NCI-H2107 treated with DMSO at 0.1 percent for 48 hours (cell line): ENCODE data around the gene NCL.
A peak's percentile ranks its signal among the peaks of the same experiment; 100 is the strongest.
"Not testable (repeated sequence)": the region's sequence is repeated elsewhere in the genome, so short reads cannot be mapped to it uniquely, and the experiment has no call there.

Experiments used
- DNase-seq: peaks from one replicate; lab custom pipeline; 2025; ENCODE audit not compliant: unreplicated experiment; lab: John Stamatoyannopoulos, UW

Gene NCL

DNA sequence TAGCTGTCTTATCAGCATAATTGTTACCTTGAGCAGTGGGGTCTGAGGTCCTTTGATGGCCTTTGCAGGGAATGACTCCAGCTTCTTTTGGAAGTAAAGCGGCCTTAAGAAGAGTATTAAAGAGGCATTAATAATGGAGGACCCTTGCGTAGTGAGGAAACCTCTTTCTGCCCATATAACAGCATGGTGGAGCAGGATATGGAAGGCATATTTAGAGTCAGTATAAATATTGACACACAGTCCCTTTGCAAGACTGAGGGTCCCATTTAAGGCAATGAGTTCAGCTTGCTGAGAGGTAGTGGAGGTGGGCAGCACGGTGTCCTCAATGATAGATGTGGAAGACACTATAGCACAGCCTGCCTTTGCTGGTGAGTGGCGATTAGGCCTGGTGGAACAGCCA is 32.7 kb downstream of the NCL start:
- DNase-seq = no peak

DNA sequence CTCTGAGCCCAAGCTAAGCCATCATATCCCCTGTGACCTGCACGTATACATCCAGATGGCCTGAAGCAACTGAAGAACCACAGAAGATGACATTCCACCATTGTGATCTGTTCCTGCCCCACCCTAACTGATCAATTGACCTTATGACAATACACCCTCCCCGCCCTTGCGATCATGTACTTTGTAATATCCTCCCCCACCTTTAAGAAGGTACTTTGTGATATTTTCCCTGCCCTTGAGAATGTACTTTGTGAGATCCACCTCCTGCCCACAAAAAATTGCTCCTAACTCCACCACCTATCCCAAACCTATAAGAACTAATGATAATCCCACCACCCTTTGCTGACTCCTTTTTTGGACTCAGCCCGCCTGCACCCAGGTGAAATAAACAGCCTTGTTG is 33.8 kb downstream of the NCL start:
- DNase-seq = not testable (repeated sequence)

DNA sequence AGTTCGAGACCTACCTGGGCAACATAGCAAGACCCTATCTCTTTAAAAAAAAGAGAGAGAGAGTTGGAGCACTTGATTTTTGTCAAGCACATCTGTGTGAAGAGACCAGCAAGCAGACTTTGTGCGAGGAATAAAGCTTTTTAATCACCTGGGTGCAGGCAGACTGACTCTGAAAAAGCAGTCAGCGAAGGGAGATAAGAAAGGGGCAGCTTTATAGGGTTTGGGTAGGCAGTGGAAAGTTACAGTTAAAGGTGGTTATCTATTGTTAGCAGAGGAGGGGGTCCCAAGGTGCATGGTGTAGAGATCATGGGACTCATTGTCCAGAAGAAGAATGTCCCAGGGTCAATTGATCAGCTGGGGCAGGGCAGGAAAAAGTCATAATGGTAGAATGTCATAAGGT is 34.4 kb downstream of the NCL start:
- DNase-seq = no peak

DNA sequence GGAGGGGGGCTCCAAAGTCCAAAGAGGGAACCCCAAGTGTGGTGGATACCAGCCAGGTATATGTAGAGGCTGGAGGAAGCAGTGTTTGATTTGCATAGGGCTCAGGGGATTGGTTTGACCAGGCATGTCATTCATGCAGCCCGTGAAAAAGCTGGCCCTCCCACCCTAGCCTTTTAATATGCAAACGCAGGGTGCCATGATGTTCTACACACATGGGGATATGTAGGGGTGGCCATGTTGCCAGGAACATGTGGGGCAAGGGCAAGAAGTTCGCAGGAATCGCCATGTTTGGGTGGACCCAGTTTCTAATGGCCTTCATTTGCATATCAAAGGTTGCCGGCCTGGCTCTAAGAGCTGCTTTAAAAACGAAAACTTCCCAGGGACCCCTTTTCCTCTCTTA is 35.1 kb downstream of the NCL start:
- DNase-seq = no peak

DNA sequence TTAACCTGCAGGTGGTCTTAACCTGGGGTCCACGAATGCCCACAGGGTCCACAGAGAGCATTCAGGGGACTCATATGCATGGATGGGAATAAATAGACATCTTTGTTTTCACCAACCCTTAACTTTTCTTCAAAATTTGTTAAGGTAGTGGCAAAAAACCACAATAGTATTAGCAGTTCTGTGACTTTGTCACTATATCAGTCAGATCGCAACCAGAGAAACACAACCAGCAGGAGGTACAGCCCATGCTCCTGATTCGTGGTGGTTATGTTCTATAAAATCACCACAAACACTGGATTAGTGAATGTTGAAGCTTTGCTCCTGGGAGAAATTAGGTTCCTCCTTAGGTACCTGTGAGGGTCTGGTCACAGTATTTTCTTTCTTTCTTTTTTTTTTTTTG is 37.2 kb downstream of the NCL start:
- DNase-seq = no peak

DNA sequence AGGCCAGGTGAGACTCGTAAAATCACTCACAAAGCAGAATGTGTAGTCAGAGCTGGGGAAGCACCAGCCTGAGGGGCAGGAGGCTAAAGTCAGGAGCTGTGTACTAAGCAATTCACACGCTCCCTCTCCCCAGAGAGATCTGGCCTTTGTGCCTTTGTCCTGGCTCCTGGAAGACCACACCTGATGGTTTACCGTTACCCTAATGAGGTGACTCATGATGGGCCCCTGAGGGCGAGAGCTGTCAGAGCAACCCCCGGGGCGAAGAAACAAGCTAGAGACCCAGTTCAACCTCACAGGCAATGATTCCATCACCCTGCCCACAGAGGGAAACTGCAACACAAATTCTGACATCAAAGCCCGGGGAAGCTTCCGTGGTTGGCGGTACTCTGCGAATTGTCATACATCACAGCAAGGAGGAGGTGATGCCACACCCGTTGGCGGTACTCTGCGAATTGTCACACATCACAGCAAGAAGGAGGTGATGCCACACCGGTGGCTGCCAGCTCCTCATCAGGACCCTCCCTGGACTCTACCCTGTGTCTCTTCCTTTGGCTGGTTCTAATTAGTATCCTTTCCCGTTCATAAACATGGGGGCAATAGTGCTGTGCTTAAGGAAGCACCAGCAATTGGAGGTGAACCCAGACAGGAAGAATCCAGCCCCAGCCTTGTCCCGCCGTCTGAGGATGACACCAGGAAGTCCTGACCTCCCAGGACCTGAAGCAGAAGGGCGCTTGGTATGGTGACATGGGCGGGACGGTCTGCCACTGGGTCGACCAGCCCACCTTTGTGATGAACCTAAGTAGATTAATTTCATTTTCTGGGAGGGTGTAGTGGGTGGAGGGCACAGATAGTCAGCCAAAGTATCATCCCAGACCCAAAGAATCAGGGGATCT is 38.2 kb downstream of the NCL start:
- DNase-seq = no peak

DNA sequence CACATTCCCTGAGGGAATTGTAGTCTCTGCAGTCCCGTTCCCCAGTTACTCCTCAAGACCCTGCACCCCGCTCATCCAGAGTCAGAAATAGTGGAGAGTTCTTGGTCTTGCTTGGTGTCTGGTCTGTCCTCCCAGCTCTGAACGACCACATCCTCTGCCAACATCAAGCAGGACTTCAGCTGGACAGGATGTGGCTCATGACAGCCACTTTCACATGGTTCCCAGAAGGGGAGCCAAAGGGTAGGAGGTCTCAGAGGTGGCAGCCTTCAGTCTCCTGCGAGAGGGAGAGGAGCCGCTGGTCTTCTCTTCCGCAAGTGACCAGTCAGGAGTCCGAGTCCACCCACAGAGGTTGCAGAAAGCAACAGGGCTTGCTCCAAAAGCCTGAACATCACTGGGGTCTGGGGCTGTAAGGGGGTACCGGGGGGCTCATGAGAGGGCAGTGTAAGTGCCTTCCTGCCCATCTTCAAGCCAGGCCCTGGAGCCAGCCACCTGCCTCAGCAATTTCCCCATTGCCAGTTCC is 38.9 kb downstream of the NCL start:
- DNase-seq = no peak

DNA sequence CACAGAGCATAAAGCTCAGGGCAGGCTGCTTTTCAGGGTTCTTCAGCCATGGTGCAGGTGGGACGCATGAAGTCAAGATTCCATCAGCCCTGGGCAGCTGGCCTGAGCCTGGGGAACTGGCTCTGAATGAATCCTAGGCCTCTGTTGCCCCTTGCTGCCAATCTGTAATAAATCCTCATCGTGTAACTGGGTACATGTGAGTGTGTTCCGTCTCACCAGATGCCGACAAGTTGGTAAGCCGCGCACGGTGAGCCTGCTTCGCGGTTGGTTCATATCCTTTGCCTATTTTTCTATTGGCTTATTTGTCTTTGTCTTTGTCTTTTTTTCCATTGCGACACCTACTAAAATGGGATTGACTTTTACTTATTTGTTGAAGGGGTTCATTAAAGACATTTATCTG is 41.1 kb downstream of the NCL start:
- no peak for DNase-seq

DNA sequence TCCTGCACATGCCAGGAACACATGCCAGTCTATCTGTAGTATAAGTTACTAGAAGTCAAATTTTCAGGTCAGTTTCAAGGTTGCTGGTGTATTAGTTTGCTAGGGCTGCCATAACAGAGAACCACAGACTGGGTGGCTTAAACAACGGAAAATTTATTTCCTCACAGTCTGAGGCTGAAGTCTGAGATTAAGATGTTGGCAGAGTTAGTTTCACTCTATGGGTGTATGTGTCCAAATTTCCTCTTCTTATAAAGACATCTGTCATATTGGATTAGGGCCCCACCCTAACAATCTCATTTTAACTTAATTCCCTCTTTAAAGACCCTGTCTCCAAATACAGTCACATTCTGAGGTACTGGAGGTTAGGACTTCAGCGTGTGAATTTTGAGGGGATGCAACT is 42.2 kb downstream of the NCL start:
- DNase-seq = no peak

DNA sequence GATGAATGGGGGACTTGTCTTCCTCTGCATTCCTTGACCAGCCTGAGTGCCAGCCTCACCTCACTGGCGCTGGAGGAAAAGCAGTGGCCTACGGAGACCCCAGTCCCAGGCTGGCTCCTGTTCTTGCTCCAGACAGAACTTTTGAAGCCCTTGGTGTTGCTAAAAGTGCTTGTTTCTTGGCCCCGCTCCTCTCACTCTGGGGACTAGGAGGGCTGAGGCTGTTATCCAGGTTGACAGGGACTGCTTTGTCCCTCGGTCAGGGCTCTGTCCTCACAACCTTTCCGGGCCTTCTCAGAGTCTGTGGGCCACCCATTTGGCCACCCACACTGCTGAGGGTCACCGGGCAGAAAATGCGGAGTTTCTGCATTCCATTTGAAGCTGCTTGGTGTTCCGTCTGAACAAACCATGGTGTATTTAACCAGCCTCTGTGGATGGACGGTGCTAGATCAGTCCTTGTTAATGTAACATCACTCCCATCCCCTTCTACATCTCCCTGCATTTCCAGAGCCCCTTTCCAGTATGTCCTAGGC is 43.2 kb downstream of the NCL start:
- no peak for DNase-seq

DNA sequence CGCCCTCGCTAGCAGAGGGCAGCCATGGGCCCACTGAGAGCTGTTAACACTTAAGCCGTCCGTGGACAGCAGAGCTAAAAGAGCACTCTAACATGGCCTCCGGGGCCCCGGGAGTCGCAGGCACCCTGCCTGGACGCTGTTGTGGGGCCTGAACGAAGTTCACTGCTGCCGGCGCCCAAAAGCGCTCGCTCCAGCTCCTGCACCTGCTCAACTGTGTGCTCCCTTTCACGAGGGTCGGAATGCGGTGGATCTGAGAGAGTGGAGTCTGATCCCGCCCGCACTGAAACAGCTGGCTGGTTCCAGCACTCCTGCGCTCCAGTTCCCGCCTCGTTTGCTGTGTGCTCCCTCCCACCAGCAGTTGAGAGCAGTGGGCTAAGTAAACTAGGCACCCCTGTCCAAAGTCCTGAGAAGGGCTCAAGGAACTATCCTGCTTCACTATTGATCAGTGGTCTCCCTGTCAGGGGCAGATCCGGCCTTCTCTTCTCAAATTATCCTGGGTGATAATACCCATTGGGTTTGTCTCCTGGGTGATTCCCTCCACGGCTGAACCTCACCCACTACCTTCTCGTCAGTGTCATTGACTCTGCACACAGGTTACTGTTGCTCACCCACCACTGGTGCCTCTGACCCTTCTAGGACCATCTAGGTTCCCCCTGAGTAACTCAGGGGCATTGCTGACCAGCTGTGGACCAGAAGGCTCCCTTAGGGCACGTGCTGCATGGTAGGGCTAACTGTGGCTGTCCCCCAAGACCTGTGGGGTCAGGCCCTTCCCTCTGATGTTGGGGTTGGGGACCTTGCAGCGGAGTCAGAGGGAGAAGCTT is 45.3 kb downstream of the NCL start:
- no peak for DNase-seq

DNA sequence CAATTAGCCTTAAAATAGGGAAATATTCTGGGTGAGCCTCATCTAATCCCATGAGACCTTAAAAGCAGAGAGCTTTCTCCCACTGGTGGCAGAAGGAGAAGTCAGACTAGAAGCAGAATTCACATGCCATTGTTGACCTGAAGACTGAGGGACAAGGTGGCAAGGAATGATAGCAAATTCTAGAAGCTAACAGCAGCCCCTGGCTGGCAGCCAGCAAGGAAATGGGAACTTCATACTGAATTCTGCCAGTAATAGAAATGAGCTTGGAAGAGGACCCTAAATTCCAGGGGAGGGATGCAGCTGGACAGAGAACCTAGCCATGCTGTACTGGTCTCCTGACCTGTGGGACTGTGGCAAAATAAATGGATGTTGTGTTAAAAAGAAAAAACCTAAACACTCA is 49.3 kb downstream of the NCL start:
- no peak for DNase-seq

DNA sequence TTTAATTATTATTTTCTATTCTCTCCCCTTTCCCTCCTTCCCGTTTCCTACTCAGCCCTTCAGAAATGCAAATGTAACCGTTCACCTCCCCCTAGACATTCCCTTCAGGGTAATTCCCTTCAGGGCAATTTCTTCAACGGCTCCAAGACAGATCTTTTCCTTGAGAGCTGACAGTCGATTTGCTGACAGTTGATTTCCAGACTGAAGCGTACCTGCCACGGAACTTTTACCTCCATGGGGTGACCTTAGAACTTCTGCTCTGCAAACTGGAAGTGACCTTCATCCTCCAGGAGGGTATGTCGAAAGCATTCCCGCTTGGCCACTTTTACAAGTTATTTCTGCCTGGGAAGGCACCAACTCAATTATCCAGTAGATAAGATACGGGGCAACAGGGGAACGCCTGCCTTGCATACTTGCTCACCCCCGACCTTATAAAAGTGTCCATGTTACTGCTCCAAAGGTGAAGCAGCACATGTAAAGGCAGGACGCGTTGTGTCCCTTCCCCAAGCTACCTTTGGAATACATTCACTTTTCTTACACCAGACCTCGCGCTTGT is 50.3 kb downstream of the NCL start:
- DNase-seq = no peak

DNA sequence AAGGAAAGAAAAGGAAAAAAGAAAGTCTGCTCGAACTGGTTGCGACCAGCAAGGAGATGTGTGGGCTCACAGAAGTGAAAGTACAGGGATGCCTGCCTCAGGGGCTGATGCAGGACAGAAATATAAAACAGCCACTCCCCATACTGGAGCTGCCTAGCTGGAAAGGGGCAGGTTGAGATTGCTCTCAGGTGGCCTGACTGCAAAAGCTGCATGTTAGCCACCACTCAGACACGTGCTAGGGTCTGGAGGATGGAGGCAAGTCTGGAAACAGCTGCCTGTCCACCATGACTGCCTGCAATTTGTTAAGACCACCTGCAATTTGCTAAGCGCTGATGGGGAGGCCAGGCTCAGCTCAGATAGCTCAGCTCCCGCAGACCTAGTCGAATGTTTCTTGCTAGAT is 50.8 kb downstream of the NCL start:
- DNase-seq = no peak

DNA sequence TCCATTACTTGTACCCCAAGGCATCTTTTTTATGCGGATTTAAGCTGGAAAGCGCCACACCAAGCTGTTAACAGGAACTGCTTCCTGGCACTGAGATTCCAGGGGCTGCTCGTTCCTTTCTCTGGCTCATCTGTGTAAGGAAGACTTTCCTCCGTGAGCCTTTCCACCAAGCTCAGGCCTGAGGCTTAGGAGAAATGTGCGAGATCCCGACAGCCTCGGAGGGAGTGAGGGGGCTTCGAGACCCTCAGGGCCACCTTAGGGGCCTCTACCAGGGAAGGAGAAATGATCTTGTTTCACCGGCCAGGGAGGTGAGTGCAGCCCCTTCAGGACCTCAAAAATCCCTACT is 51.7 kb downstream of the NCL start:
- DNase-seq = no peak

DNA sequence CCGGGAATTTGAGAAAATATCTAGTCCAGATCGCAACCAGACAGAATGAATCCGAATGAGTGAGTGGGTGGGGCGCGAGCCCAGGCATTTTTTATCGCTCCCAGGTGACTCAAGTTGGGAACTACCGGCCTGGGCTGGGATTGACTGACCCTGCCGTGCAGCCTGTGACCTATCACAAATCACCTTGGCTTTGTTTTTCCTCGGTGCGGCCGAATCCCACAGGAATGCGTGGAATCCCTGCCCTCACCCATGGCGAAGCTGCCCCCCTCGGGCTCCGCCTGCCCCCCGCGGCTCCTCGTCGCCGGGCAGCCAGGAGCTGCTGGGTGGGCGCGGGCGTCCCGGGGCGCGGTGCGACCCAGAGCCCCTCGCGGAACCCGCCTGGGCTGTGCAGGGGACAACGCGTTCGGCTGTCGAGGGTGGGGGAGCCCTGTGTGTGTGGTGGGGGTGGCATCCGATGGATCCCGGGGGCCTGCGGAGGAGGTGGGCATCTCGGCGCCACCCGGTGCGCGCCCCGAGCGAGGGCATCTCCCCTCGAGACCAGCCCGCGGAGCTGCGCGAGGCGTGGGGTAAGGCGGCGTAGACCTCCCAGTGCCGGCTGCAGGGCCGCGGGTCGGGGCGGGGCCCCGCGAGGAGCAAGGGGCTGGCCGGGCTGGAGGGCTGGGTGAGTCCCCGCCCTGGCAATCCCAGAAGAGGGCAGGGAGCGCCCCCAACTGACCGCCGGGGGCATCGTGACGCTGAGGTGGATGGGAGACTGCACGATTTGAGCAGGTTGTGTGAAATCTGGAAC is 52.3 kb downstream of the NCL start:
- peak; percentile 52 for DNase-seq

DNA sequence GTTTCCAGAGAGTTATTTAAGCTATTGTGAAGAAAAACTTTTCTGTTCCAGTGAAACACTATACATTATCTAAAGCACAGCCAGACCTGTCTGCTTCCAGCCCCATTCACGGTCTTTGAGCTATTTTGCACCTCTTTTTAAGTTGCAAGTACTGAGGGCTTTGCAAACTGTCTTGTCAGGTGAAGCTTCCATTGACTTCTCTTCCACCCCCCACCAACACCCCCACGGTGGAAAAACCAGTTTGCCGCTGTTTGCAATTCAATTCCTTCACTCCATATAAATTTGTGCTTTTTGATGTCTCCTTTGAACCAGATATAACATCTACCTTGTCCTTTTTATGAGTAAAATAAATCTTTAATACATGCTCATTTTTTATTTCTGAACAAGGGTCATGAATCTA is 53.0 kb downstream of the NCL start:
- no peak for DNase-seq

DNA sequence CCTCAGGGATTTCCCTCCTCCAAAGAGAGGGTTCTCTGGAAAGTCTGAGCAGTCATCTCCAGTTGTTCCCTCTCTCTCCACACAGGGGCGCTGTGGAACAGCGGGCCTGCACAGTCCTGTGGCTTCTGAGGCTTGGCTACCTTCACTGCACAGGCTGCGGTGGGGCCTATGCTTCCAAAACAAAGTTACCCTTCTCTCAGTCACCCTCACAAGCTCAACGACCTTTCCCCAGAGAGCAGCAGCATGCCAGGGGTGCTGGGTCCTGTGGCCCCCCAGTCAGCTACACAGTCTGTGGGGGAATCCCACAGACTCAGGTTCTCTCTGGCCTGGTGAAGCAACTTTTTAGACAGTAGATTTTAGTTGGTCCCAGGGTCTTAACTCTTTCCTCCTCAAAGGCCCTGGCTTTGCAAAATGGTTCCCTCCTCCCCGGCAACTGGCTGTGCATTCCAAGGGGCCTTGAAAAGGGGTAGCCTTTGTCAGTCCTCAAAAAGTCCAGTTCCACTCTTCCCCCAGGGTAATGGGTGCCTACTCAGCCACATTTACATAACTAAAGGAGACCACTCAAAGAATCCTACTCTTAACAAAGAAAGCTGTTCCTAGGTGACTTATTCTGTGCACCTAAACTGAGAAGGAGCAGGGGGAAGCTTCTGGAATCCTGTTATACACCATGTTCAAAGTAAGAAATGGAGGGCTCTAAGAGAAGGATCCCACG is 53.8 kb downstream of the NCL start:
- DNase-seq = no peak

DNA sequence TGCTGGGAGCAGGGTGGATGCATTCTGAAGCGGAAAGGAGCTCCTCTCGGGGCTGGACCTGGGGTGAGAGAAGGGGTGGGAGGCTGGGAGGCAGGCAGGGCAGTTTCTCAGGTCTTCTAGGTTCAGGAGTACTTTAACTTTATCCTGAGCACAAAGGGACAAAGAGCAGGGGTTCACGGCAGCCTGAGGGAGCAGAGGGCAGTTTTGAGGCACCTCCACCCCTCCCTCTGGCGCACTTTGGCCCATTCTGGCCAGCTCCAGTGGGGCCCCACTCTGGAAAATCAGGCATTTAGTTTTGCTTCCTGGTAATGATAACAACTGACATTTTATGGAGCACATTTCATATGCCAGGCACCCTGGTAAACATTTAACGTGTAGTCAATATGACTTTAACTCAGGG is 54.5 kb downstream of the NCL start:
- DNase-seq = no peak

DNA sequence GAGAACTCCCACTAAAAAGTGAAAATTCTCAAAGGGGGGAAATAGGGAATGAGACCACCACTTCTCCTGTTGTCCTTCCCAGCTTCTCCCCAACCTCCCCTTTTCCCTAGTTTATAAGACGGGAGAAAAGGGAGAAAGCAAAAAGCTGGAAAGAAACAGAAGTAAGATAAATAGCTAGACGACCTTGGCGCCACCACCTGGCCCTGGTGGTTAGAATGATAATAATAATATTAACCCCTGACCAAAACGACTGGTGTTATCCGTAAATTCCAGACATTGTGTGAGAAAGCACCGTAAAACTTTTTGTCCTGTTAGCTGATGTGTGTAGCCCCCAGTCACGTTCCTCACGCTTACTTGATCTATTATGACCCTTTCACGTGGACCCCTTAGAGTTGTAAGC is 56.0 kb downstream of the NCL start:
- not testable (repeated sequence) for DNase-seq
